Progenitor cell of endocrine pancreas (in vitro differentiated cells): ENCODE data around the gene ARNT2. TPM values are rescaled to one million over a fixed set of nuclear protein-coding genes. Genes with fewer than 3 reads are reported as not detected.

Experiments used
- DNase-seq: peaks from one replicate; pipeline ENCODE4 v3.0.0; 2021; ENCODE audit warnings: low spot score; ENCODE audit not compliant: unreplicated experiment
- H3K27ac Mint-ChIP-seq: 2 replicates; pipeline ENCODE4 v1.8.0; 2021; ENCODE audit warnings: mild to moderate bottlenecking, moderate library complexity, mixed read lengths
- H3K27me3 Mint-ChIP-seq: 2 replicates; pipeline ENCODE4 v1.8.0; 2021; ENCODE audit warnings: mixed read lengths
- H3K36me3 Mint-ChIP-seq: 2 replicates; pipeline ENCODE4 v1.8.0; 2022; ENCODE audit warnings: mixed read lengths; ENCODE audit not compliant: insufficient read depth
- H3K4me1 Mint-ChIP-seq: 2 replicates; pipeline ENCODE4 v1.8.0; 2021; ENCODE audit warnings: low read depth, mixed read lengths
- H3K4me3 Mint-ChIP-seq: 2 replicates; pipeline ENCODE4 v1.8.0; 2021; ENCODE audit warnings: low read depth, mild to moderate bottlenecking, moderate library complexity, mixed read lengths
- H3K9me3 Mint-ChIP-seq: 2 replicates; pipeline ENCODE4 v1.8.0; 2021; ENCODE audit warnings: low read depth, mixed read lengths
- total RNA-seq: library from RNA; stranded (reverse); gene quantifications from 2 replicates; pipeline ENCODE4 v1.2.1, GENCODE V29; 2021
- TF ChIP-seq, protein P1 (sequence below): fragments of 200-600 bp; sonication (generic); IDR thresholded peaks from one replicate; pipeline ENCODE4 v1.5.0; 2021; ENCODE audit warnings: antibody characterized with exemption, mild to moderate bottlenecking; ENCODE audit not compliant: unreplicated experiment

The ARNT2 gene
- total RNA-seq, 1 donor from 2014 or later, result 37.3 TPM

DNA sequence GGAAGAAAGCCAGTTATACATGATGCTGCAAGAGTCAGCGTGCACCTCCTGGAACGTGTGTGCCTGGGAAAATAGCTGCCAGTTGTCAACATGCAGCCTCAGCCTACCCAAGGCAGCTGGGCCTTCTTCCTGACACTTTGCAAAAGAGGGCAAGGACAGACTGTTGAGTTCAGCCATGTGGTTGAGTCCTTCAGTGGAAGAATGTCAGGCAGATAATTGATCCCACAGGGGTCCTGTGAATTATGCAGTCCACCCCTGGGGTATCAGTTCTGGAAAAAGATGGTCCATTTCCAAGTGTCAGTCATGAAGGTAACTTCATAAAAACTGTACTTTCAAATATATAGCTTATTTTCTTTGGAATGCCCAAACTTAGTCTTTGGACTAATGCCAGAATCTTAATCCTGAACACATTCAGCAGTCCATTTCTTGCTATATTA is 79.6 kb downstream of the ARNT2 start:
- DNase-seq, result no peak
- Mint-ChIP-seq H3K27me3 (no peaks in the 10 kb centered on the region), H3K9me3 (no peaks in the 10 kb centered on the region), H3K27ac (no peak overlapping the region), H3K36me3 (peaks cover 10% of the 10 kb centered on the region), H3K4me1 (peaks cover 21% of the 10 kb centered on the region), H3K4me3 (no peak overlapping the region)
- TF ChIP-seq, protein P1, sequence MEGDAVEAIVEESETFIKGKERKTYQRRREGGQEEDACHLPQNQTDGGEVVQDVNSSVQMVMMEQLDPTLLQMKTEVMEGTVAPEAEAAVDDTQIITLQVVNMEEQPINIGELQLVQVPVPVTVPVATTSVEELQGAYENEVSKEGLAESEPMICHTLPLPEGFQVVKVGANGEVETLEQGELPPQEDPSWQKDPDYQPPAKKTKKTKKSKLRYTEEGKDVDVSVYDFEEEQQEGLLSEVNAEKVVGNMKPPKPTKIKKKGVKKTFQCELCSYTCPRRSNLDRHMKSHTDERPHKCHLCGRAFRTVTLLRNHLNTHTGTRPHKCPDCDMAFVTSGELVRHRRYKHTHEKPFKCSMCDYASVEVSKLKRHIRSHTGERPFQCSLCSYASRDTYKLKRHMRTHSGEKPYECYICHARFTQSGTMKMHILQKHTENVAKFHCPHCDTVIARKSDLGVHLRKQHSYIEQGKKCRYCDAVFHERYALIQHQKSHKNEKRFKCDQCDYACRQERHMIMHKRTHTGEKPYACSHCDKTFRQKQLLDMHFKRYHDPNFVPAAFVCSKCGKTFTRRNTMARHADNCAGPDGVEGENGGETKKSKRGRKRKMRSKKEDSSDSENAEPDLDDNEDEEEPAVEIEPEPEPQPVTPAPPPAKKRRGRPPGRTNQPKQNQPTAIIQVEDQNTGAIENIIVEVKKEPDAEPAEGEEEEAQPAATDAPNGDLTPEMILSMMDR, result no peak

DNA sequence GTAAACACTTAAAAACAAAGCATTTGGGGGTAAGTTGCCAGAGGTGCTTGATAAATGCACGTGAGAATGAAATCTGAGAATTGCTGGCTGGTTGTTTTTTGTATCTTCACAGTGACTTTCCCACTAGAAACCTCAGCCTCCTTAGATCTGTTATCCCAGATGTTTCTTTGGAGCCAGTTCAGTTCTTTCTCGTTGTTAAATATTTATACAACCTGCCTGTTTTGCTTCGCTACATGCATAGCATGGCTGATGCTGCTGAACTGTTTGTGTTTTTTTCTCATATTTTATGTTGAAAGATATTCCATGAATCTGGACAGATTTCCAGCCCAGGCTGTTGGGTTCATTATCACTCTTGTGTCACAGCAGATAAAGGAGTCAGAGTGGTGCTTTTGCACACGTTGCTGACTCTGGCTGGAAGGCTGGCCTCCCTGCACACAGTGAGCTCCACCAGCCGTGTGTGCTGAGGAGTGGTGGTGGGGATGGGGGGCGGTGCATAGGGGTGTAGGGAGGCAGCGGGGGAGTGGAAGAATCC is 80.2 kb downstream of the ARNT2 start:
- Mint-ChIP-seq H3K4me3 (no peak overlapping the region), H3K36me3 (peaks cover 8% of the 10 kb centered on the region), H3K27ac (no peak overlapping the region), H3K9me3 (no peaks in the 10 kb centered on the region), H3K27me3 (no peaks in the 10 kb centered on the region), H3K4me1 (peaks cover 14% of the 10 kb centered on the region)
- no peak for DNase-seq
- TF ChIP-seq, protein P1, result no peak

DNA sequence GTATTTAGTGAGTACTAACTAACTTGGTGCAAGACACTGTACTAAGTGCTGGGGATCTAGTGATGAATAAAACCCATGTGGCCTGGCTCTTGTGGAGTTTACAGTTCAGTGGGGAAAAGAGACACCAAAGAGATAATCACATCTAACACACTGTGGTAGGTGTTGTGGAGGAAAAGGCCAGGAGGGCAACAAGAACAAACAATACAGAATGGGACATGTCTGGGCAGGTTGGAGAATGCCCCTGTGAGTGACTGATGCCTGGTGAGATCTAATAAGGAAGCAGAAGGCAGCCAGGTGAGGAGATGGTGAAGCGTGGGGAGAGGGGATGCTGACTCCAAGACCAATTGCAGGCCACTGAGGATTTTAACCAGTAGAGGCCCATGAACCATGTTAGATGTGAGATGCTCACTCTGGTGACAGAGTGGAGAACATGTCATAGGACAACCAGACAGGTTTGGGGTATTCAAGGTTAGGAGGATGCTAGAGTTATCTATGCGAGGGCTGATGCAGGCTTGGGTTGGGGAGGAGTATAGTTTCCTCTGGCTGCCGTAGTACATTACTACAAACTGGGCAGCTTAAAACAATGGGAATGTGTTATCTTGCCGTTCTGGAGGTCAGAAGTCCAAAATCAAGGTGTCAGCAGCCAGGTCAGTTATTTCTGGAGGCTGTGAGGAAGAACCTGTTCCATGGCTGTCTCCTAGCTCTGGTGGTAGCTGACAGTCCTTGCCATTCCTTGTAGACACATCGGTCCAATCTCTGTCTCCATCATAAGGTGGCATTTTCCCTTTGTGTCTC is 81.4 kb downstream of the ARNT2 start:
- no peak overlapping the region for H3K27ac Mint-ChIP-seq
- H3K4me3 Mint-ChIP-seq, result no peak overlapping the region
- peaks cover 9% of the 10 kb centered on the region for H3K36me3 Mint-ChIP-seq
- H3K27me3 Mint-ChIP-seq, result no peaks in the 10 kb centered on the region
- no peak for DNase-seq
- H3K9me3 Mint-ChIP-seq, result no peaks in the 10 kb centered on the region
- H3K4me1 Mint-ChIP-seq, result peaks cover 12% of the 10 kb centered on the region
- TF ChIP-seq, protein P1, result no peak

DNA sequence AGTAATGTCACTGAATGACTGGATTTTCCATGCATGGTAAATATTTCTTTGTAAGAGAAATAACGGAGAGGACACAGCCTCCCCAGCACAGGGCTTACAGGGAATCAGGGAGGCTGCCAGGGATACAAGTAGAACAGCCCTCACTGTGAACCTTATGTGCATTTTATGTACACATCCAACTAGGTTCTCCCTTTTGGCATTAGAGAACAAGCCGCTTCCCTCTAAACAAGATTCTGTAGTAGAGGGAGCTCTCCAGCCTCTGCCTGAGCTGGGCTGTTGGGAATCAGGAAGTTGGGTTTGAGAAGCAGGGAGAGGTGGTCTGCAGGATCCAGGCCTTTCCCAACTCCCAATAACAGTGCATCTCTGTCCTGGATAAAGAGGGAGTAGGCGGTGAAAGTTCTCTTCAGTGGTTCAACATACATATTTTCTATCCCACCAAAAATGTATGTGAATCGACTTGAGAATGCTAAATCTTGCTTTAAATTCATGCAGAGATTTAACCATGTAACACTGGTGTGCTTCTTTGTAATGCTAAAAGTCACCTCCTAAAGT is 83.7 kb downstream of the ARNT2 start:
- H3K36me3 Mint-ChIP-seq, result peaks cover 8% of the 10 kb centered on the region
- H3K27me3 Mint-ChIP-seq, result no peaks in the 10 kb centered on the region
- H3K9me3 Mint-ChIP-seq, result no peaks in the 10 kb centered on the region
- no peak overlapping the region for H3K27ac Mint-ChIP-seq
- no peak for DNase-seq
- no peak overlapping the region for H3K4me3 Mint-ChIP-seq
- H3K4me1 Mint-ChIP-seq, result peaks cover 15% of the 10 kb centered on the region
- TF ChIP-seq, protein P1, result no peak

DNA sequence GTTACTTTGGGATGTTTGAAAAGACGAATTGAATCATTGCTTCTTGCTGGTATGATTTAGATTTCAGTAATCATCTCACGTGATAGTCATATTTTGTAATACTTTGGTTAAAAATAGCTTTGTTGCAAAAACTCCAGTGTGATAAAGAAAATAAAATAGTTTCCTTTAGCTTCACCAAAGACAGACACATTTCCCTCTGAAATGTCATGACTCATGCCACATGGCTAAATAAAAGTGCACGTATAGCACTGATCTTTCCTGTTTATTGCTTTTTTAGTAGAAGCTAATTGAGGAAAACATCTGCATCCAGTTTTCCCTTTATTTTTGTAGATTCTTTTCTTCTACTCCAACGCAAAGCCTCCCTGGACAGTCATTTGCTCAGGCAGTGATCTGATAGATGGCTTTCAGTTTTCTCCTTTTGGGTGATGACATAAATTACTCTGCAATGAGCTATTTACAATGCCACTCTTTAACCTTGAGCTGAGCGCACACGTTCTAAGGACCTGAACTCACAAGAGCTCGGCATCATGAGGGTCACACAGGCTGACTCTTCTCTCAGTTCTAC is 84.9 kb downstream of the ARNT2 start:
- H3K36me3 Mint-ChIP-seq, result peaks cover 8% of the 10 kb centered on the region
- DNase-seq, result no peak
- H3K4me3 Mint-ChIP-seq, result no peak overlapping the region
- H3K27ac Mint-ChIP-seq, result no peak overlapping the region
- H3K27me3 Mint-ChIP-seq, result no peaks in the 10 kb centered on the region
- no peaks in the 10 kb centered on the region for H3K9me3 Mint-ChIP-seq
- H3K4me1 Mint-ChIP-seq, result peaks cover 23% of the 10 kb centered on the region
- TF ChIP-seq, protein P1, result no peak
